GM18505 (cell line): ENCODE results near the gene FAM25A.
"Not testable (repeated sequence)": the region's sequence is repeated elsewhere in the genome, so short reads cannot be mapped to it uniquely, and the experiment has no call there.

Source experiments
- ATAC-seq: cut with Tn5 transposase; IDR thresholded peaks from one replicate; pipeline ENCODE4 v1.9.1; 2021; ENCODE audit not compliant: unreplicated experiment
- POLR2A ChIP-seq: IDR thresholded peaks from 4 replicates; pipeline ENCODE4 v1.6.1; 2011; ENCODE audit warnings: borderline replicate concordance; ENCODE audit not compliant: insufficient read depth, insufficient read length; ENCODE audit errors: extremely low read depth

The FAM25A gene

DNA sequence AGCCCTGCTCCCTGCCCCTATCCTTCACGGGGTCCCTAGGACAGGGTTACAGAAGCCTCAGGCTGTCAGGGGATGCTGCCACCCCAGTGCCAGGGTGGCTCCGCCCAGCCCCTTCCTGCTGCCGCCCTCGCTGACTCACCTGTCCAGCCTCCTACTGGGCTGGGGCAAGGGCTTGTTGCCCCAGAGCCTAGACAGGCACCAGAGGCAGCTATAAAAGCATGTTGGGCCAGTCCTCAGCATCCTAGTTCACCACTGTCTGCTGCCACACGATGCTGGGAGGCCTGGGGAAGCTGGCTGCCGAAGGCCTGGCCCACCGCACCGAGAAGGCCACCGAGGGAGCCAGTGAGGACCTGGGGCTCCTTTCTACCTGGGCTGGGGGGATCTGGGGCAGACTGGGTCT, at the start of gene FAM25A:
Gene FAM25A (plus strand): TSS at position 239 of the 400 bp plus-strand sequence. CDS start 31 bp downstream, at position 270.
- ATAC-seq = not testable (repeated sequence)

DNA sequence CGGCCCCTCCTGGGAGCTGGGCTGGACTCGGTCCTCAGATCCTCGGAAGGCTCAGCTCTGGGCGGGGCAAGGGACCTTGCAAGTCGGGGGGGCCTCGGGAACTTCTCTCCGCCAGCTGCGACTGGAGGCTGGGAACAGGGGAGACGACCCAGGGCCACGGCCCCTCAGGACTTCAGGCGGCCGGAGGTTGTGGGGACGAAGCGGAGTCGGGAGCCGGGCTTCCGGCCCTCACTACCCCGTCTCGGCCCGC, 49.2 kb upstream of the FAM25A start:
- ATAC-seq = no peak

DNA sequence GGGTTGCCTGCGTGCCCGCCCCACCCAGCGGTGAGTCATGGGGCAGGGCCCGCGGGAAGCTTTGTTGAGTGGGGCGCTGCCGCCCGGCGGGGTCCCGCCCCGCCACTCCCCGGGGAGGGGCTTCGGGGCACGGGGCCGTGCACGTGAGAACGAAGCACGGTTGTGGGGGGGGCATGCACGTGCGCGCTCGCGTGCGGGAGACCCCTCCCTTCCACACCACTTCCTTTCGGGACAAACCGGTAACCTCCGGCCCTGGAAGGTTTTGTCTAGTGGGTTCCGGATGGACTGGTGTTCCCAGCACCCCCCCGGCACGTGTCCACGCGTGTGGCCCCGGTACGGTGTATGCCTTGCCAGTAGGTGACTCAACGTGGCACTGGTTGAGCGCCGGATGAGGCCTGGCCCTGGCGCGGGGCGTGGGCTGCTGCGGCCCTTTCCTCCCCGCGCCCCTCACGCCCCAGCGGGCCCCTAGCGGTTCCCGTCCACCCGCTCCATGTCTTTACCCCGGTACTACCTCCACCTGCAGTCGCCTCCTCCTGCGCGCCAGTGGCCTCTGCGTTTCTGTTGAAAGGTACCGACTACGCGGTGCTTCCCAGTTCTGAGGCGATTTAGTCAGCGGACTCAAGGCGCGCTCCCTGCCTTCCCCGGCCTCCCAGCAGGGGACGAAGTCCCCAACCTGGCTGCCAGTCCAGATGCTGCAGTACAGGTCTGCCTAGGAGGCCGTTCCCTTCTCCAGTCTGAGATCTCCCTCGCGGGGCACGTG, 48.7 kb upstream of the FAM25A start:
- peak; percentile 85 for ATAC-seq
- no peak for TF ChIP-seq POLR2A

More for the DNA sequence above, 49.2 kb upstream of the FAM25A start:
- peak; percentile 82 for TF ChIP-seq POLR2A

DNA sequence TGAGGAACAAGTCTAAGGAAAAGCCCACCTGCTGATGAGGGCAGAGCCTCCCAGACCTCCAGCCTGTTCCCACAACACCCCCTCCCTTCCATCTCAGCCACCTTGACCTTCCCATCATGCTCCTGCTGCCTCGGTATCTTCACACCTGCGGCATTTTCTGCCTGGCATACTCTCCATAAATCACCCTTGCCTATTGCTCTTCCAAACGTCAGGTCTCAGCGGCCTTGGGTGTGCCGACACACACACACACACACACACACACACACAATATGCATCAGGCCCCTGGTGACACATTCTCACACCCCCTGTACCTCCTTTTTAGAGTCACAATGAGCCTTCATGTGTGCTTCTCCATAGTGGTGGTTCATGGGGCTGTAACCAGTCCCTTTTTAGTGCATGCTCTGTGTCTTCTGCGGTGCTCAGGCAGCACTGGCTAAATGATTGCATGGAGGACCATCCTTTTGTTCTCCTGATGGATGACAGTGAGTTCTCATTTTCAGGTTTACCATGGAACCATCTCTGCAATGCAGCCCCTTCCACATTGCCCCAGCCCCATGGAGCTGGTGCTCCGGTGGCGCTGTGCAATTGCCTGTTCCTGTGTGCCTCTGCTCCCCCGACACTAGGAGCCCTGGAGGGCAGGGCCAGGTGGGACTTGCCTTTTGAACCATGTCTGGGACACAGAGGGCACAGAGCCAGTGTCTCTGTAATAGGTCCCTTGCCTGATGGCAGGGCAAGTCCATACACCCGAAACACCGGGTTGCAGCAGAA, 47.3 kb upstream of the FAM25A start:
- no peak for TF ChIP-seq POLR2A
- no peak for ATAC-seq

DNA sequence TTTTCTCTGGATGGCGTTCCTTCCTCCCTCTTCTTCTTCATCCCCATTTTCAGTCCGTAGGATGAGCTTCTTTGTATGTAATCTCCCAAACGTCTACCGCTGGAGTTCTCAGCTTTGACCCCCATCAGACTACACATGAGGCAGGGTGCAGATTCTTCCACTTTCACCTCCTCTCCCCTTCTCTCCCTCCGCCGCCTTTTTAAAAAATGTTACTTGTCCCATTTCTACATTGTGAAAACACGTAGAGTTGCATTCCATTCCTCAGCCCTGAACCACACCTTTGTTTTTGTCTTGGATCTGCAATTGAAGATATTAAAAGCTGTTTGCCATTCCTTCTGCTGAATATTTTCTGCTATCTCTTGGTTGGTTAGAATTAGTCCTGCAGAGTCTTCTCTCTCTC, 45.6 kb upstream of the FAM25A start:
- no peak for TF ChIP-seq POLR2A

DNA sequence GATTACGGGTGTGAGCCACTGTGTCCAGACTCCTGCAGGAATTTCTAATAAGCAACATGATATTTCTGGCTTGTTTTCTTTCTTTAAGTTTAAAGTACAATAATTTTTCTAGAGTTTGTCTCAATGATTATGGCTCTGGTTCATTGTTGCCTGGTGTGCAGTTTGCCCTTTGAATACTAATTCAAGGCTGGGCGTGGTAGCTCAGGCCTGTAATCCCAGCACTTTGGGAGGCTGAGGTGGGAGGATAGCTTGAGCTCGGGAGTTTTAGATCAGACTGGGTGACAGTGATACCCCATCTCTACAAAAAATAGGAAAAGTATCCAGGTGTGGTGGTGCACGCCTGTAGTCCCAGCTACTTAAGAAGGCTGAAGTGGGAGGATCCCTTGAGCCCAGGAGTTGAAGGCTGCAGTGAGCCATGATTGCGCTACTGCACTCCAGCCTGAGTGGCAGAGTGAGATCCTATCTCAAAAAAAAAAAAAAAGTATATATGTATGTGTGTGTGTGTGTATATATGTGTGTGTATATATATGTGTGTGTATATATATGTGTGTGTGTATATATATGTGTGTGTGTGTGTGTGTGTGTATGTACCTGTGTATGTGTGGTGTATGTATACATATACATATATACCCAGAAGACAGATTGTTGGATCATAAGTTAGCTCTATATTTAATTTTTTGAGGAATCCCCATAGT, 43.6 kb upstream of the FAM25A start:
- ATAC-seq = no peak
- TF ChIP-seq POLR2A = no peak

More for the DNA sequence above, 45.6 kb upstream of the FAM25A start:
- no peak for ATAC-seq

DNA sequence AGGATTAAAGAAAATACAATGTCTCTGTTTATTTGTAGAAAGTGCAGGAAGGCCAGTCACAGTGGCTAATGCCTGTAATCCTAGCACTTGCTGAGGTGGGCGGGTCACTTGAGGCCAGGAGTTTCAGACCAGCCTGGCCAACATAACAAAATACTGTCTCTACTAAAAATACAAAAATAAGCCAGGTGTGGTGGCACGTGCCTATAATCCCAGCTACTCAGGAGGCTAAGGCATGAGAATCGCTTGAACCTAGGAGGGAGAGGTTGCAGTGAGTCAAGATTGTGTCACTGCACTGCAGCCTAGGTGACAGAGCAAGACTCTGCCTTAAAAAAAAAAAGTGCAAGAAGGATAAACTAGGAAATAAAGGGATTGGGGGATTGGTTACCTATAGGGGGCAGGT, 41.6 kb upstream of the FAM25A start:
- not testable (repeated sequence) for ATAC-seq

DNA sequence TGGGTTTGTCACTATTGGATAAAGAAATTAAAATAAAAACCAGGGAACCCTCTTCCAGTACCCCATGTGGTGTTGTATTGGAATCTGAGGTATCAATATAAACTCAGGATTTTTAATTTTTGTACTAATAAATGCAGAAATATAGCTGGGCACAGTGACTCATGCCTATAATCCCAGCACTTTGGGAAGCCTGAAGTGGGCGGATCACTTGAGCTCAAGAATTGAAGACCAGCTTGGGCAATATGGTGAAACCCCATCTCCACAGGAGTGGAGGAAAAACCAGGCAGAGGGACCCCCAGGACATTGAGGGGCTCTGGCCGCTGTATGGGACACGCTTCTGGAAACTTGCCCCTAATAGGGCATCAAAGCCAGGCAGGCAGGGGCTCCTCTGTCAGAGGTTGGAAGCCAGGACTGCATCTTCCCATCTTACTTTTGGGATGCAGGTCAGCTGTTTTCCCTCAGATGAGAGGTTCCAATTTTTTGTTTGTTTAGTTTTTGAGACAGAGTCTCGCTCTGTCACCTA, 40.7 kb upstream of the FAM25A start:
- TF ChIP-seq POLR2A = no peak
- ATAC-seq = no peak

DNA sequence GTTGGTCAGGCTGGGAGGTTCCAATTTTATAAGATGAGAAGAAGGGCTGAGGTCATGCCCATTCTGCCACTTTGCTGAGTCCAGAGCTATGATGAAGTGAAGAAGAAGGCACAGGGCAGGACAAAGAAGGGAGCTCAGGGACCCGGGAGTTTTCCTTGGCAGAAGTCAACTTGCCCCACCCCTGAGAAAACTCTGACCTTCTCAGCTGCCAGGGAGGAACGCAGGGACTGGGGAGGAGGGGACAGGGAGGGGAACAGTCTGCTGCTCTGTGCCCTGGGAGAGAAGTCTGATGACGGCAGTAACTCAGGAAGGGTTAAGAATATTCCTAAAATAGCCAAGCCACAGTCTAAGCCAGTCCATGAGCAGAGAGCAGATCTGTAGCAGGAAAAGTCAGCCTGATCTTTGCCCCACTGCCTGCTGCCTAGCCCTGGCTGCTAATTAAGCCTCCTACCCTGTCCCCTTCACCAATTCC, 40.1 kb upstream of the FAM25A start:
- no peak for ATAC-seq
- TF ChIP-seq POLR2A = no peak

DNA sequence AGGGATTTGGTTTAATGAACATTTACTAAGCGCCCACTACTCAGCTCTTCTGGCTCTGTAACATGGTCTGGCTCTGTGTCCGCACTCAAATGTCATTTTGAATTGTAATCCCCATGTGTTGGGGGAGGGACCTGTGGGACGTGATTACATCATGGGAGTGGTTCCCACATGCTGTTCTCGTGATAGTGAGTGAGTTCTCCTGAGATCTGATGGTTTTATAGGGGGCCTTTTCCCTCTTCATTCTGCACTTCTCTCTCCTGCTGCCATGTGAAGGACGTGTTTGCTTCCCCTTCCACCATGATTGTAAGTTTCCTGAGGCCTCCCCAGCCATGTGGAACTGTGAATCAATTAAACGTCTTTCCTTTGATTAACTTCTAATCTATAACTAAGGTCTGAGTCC, 39.1 kb upstream of the FAM25A start:
- not testable (repeated sequence) for ATAC-seq

DNA sequence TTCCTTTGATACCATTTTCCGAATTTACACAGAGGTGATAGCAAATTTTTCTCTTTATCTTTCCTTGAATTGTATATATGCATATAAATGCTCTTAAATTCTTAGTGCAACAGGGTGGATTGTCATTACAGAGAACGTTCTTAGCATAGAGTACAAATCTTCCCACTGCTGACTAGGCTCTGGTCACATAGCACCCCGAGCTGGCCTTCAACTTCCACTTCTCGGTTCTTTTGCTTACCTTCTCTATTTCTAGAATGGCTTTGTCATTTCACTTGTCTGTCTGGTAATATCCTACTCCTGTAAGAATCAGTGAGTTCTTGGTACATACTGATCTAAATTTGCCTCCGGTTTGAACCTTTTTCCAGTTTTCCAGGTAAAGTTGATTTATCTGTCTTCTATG, 38.4 kb upstream of the FAM25A start:
- ATAC-seq = no peak

DNA sequence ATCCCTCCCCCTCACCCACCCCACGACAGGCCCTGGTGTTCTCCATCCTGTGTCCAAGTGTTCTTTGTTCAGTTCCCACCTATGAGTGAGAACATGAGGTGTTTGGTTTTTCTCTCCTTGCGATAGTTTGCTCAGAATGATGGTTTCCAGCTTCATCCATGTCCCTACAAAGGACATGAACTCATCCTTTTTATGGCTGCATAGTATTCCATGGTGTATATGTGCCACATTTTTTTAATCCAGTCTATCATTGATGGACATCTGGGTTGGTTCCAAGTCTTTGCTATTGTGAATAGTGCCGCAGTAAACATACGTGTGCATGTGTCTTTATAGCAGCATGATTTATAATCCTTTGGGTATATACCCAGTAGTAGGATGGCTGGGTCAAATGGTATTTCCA, 35.6 kb upstream of the FAM25A start:
- ATAC-seq = not testable (repeated sequence)

More for the DNA sequence above, 38.4 kb upstream of the FAM25A start:
- TF ChIP-seq POLR2A = no peak

DNA sequence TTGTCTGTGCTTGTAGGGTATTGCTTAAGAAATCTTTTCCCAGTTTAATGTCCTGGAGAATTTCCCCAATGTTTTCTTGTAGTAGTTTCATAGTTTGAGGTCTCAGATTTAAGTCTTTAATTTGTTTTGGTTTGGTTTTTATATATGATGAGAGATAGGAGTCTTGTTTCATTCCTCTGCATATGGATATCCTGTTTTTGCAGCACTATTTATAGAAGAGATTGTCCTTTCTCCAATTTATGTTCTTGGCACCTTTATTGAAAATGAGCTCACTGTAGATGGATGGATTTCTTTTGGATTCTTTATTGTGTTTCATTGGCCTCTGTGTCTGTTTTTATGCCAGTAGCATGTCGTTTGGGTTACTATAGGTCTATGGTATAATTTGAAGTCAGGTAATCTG, 31.6 kb upstream of the FAM25A start:
- ATAC-seq = no peak
- no peak for TF ChIP-seq POLR2A

DNA sequence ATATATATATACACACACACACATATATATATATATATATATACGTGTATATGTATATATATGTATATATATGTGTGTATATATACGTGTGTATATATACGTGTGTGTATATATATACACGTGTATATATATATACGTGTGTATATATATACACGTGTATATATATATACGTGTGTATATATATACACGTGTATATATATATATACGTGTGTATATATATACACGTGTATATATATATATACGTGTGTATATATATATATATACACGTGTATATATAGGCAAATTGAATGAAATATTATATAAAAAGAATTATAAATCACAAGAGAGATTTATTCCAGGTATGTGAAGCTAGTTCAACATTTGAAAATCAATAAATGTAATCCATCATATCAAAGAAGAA, 28.7 kb upstream of the FAM25A start:
- not testable (repeated sequence) for ATAC-seq
